H9 (cell line): ENCODE results near the gene FSIP1. TPM values are rescaled to one million over a fixed set of nuclear protein-coding genes. Genes with fewer than 3 reads are reported as not detected.
A peak's percentile ranks its signal among the peaks of the same experiment; 100 is the strongest.

Source experiments
- DNase-seq: peaks from one replicate; pipeline ENCODE4 v3.0.0-alpha.2; 2017
- H2AFZ ChIP-seq: one replicate; pipeline ENCODE4 v1.6.1; 2013; ENCODE audit warnings: mild to moderate bottlenecking, low read length, control low read depth, moderate library complexity
- H2AK5ac ChIP-seq: 2 replicates; pipeline ENCODE4 v1.6.1; 2013; ENCODE audit warnings: low read length, control low read depth, mixed read lengths; ENCODE audit not compliant: insufficient read length
- H2BK120ac ChIP-seq: one replicate; pipeline ENCODE4 v1.6.1; 2013; ENCODE audit warnings: low read depth, mild to moderate bottlenecking, low read length, control low read depth, inconsistent platforms; ENCODE audit not compliant: poor library complexity, severe bottlenecking
- H2BK12ac ChIP-seq: 2 replicates; pipeline ENCODE4 v1.6.1; 2013; ENCODE audit warnings: low read length, control low read depth, mixed read lengths, low read depth; ENCODE audit not compliant: insufficient read length
- H2BK15ac ChIP-seq: 2 replicates; pipeline ENCODE4 v1.6.1; 2013; ENCODE audit warnings: low read depth, low read length, control low read depth
- H2BK20ac ChIP-seq: one replicate; pipeline ENCODE4 v1.6.1; 2013; ENCODE audit warnings: low read depth, mild to moderate bottlenecking, low read length, control low read depth, inconsistent platforms; ENCODE audit not compliant: poor library complexity, severe bottlenecking
- H2BK5ac ChIP-seq: 2 replicates; pipeline ENCODE4 v1.6.1; 2013; ENCODE audit warnings: low read length, control low read depth, mixed read lengths; ENCODE audit not compliant: insufficient read length
- H3K14ac ChIP-seq: 2 replicates; pipeline ENCODE4 v1.6.1; 2013; ENCODE audit warnings: low read length, control low read depth; ENCODE audit not compliant: insufficient read depth
- H3K18ac ChIP-seq: 2 replicates; pipeline ENCODE4 v1.6.1; 2013; ENCODE audit warnings: low read depth, mild to moderate bottlenecking, mixed read lengths, low read length, control low read depth; ENCODE audit not compliant: insufficient read length
- H3K23ac ChIP-seq: 2 replicates; pipeline ENCODE4 v1.6.1; 2013; ENCODE audit warnings: low read length, control low read depth, mixed read lengths, low read depth; ENCODE audit not compliant: insufficient read length
- H3K23me2 ChIP-seq: 2 replicates; pipeline ENCODE4 v1.6.1; 2013; ENCODE audit warnings: low read depth, mild to moderate bottlenecking, mixed read lengths, low read length, control low read depth; ENCODE audit not compliant: insufficient read length, poor library complexity, severe bottlenecking
- H3K27ac ChIP-seq: 2 replicates; pipeline ENCODE4 v1.5.1; 2013; ENCODE audit warnings: low read length, control low read depth, mixed read lengths, low read depth; ENCODE audit not compliant: insufficient read length
- H3K27me3 ChIP-seq: 2 replicates; pipeline ENCODE4 v1.6.1; 2013; ENCODE audit warnings: low read length, control low read depth, inconsistent platforms; ENCODE audit not compliant: insufficient read depth
- H3K4ac ChIP-seq: 2 replicates; pipeline ENCODE4 v1.6.1; 2013; ENCODE audit warnings: low read depth, mild to moderate bottlenecking, control low read depth, inconsistent platforms, low read length, moderate library complexity
- H3K4me1 ChIP-seq: 2 replicates; pipeline ENCODE4 v1.6.1; 2013; ENCODE audit warnings: low read length, control low read depth, inconsistent platforms; ENCODE audit not compliant: insufficient read depth
- H3K4me2 ChIP-seq: 2 replicates; pipeline ENCODE4 v1.6.1; 2013; ENCODE audit warnings: low read length, control low read depth, mixed read lengths; ENCODE audit not compliant: insufficient read length, insufficient read depth
- H3K56ac ChIP-seq: 2 replicates; pipeline ENCODE4 v1.6.1; 2013; ENCODE audit warnings: low read depth, mild to moderate bottlenecking, mixed read lengths, low read length, control low read depth; ENCODE audit not compliant: insufficient read length
- H3K79me1 ChIP-seq: 2 replicates; pipeline ENCODE4 v1.6.1; 2013; ENCODE audit warnings: low read depth, mild to moderate bottlenecking, moderate library complexity, low read length, control low read depth, inconsistent platforms; ENCODE audit not compliant: insufficient read depth, poor library complexity, severe bottlenecking
- H3K79me2 ChIP-seq: 2 replicates; pipeline ENCODE4 v1.6.1; 2013; ENCODE audit warnings: low read length, control low read depth, inconsistent platforms; ENCODE audit not compliant: insufficient read depth
- H3K9ac ChIP-seq: 2 replicates; pipeline ENCODE4 v1.6.1; 2013; ENCODE audit warnings: low read length, control low read depth, mixed read lengths; ENCODE audit not compliant: insufficient read length; ENCODE audit errors: extremely low read depth
- H3K9me3 ChIP-seq: one replicate; pipeline ENCODE4 v1.6.1; 2013; ENCODE audit warnings: low read depth, low read length, inconsistent platforms; ENCODE audit not compliant: control insufficient read depth
- H3T11ph ChIP-seq: one replicate; pipeline ENCODE4 v1.6.1; 2013; ENCODE audit warnings: mild to moderate bottlenecking, low read length, control low read depth, inconsistent platforms
- H4K20me1 ChIP-seq: one replicate; pipeline ENCODE4 v1.6.1; 2013; ENCODE audit not compliant: control insufficient read depth, insufficient read length, insufficient read depth
- H4K5ac ChIP-seq: 2 replicates; pipeline ENCODE4 v1.6.1; 2013; ENCODE audit warnings: low read depth, mild to moderate bottlenecking, mixed read lengths, low read length, control low read depth; ENCODE audit not compliant: insufficient read length
- H4K8ac ChIP-seq: replicated peaks from 2 replicates; pipeline ENCODE4 v1.6.1; 2013; ENCODE audit warnings: low read length, control low read depth, mixed read lengths, low read depth; ENCODE audit not compliant: insufficient read length
- H4K91ac ChIP-seq: 2 replicates; pipeline ENCODE4 v1.6.1; 2013; ENCODE audit warnings: low read depth, mild to moderate bottlenecking, moderate library complexity, mixed read lengths, low read length, control low read depth; ENCODE audit not compliant: insufficient read length
- H3K27ac Mint-ChIP-seq, 3 experiments: 2 replicates in 2 of 3; 3 replicates in 1 of 3; pipeline ENCODE4 v1.8.0; 2020 to 2021; ENCODE audit warnings: mixed read lengths in 3 of 3, mild to moderate bottlenecking in 1 of 3, moderate library complexity in 1 of 3
- H3K27me3 Mint-ChIP-seq: 2 replicates; pipeline ENCODE4 v1.8.0; 2021; ENCODE audit warnings: low read depth, mild to moderate bottlenecking, moderate library complexity, mixed read lengths
- H3K36me3 Mint-ChIP-seq, 3 experiments: 2 replicates in 2 of 3; 3 replicates in 1 of 3; pipeline ENCODE4 v1.8.0; 2020 to 2021; ENCODE audit warnings: low read depth in 3 of 3, mixed read lengths in 3 of 3; ENCODE audit not compliant: insufficient read depth in 1 of 3
- H3K4me1 Mint-ChIP-seq, 2 experiments: 2 replicates each; pipeline ENCODE4 v1.8.0; 2020; ENCODE audit warnings: mixed read lengths in 2 of 2
- H3K4me3 Mint-ChIP-seq, 2 experiments: 2 replicates in 1 of 2; 3 replicates in 1 of 2; pipeline ENCODE4 v1.8.0; 2020 to 2021; ENCODE audit warnings: mild to moderate bottlenecking in 2 of 2, mixed read lengths in 2 of 2, moderate library complexity in 1 of 2
- H3K9me3 Mint-ChIP-seq, 2 experiments: 2 replicates in 1 of 2; 3 replicates in 1 of 2; pipeline ENCODE4 v1.8.0; 2020; ENCODE audit warnings: mild to moderate bottlenecking in 2 of 2, mixed read lengths in 2 of 2, moderate library complexity in 1 of 2
- CTCF ChIP-seq: fragments of 200-600 bp; sonication (generic); conservative IDR thresholded peaks from 3 replicates; pipeline ENCODE4 v1.8.0; 2021; ENCODE audit warnings: antibody characterized with exemption, mild to moderate bottlenecking
- WGBS: extraction: QIAGEN DNeasy Blood & Tissue Kit; methylation state at CpG from one replicate; pipeline ENCODE4 v1.1.7; 2013; ENCODE audit warnings: missing lambda C conversion rate, low lambda C conversion rate, mixed read lengths; ENCODE audit not compliant: insufficient read length; ENCODE audit errors: extremely low coverage; 5-methylcytosine and 5-hydroxymethylcytosine counted together
- total RNA-seq: library from RNA; stranded (reverse); gene quantifications from 2 replicates; pipeline ENCODE4 v1.2.1, GENCODE V29; 2021

FSIP1 gene
- total RNA-seq, 1 experiment from 2014 or later, result 0.96 TPM

- H3K36me3 Mint-ChIP-seq, result no peaks in the 10 kb centered on the region
- Histone ChIP-seq H2BK5ac (no peak overlapping the region), H3T11ph (no peak overlapping the region), H3K4me2 (no peak overlapping the region), H2AK5ac (no peak overlapping the region), H3K79me2 (no peaks in the 10 kb centered on the region), H4K8ac (no peak overlapping the region), H3K27ac (no peak overlapping the region), H4K20me1 (no peaks in the 10 kb centered on the region), H3K27me3 (no peaks in the 10 kb centered on the region), H3K56ac (no peak overlapping the region), H3K79me1 (no peaks in the 10 kb centered on the region), H3K14ac (no peak overlapping the region), H2BK120ac (no peak overlapping the region), H3K9me3 (no peaks in the 10 kb centered on the region), H3K18ac (no peak overlapping the region), H4K91ac (no peak overlapping the region), H2AFZ (peak overlapping the region; percentile 14), H2BK12ac (no peak overlapping the region), H3K23ac (no peak overlapping the region), H2BK15ac (no peak overlapping the region), H3K4me1 (peaks cover 8% of the 10 kb centered on the region; the same call in 1 of the 2 replicates), H3K9ac (no peak overlapping the region), H2BK20ac (peak overlapping the region; percentile 50), H3K4ac (no peak overlapping the region), H3K23me2 (no peaks in the 10 kb centered on the region), H4K5ac (no peak overlapping the region)
- H3K4me1 Mint-ChIP-seq, result peaks cover 39 to 50% of the 10 kb centered on the region in 2 experiments
- no CpG with 5 or more reads among the region's 5 CpGs for WGBS
- TF ChIP-seq CTCF, result no peak
- peak overlapping the region; percentile 84 to 95 (median 94); a peak in 6 of 7 replicates for H3K27ac Mint-ChIP-seq
- no peak overlapping the region for H3K4me3 Mint-ChIP-seq
- H3K27me3 Mint-ChIP-seq, result no peaks in the 10 kb centered on the region
- H3K9me3 Mint-ChIP-seq, result no peaks in the 10 kb centered on the region
- no peak for DNase-seq
Observed at GRCh38 chr15:39667382-39668127, 115.1 kb downstream of the FSIP1 start.
